GM06990 (cell line): ENCODE data around the gene ACYP2.

Experiments
- DNase-seq: peaks from one replicate; pipeline ENCODE4 v3.0.0-alpha.2; 2011; ENCODE audit not compliant: insufficient read length; ENCODE audit errors: extremely low read depth
- H3K27me3 ChIP-seq: replicated peaks from 2 replicates; pipeline ENCODE4 v1.6.0; 2011; ENCODE audit warnings: low read length; ENCODE audit not compliant: control insufficient read depth, insufficient read depth
- H3K36me3 ChIP-seq: 2 replicates; pipeline ENCODE4 v1.5.1; 2011; ENCODE audit warnings: low read length; ENCODE audit not compliant: control insufficient read depth, insufficient read depth
- H3K4me3 ChIP-seq: replicated peaks from 2 replicates; pipeline ENCODE4 v1.5.1; 2011; ENCODE audit warnings: low read depth, mild to moderate bottlenecking, control low read depth, low read length
- CTCF ChIP-seq: IDR thresholded peaks from 2 replicates; pipeline ENCODE4 v1.5.1; 2011; ENCODE audit warnings: low read length, control low read depth, mild to moderate bottlenecking, inconsistent platforms; ENCODE audit not compliant: insufficient read depth, poor library complexity, severe bottlenecking

The ACYP2 gene

GRCh38 chr2:54350426-54350825 lies 235.0 kb downstream of the ACYP2 start:
- no peaks in the 10 kb centered on the region for H3K36me3 ChIP-seq
- no peak for TF ChIP-seq CTCF

GRCh38 chr2:54353216-54353615 lies 237.8 kb downstream of the ACYP2 start:
- DNase-seq = no peak
- Histone ChIP-seq H3K36me3 (no peaks in the 10 kb centered on the region), H3K4me3 (no peak overlapping the region), H3K27me3 (no peaks in the 10 kb centered on the region)
- no peak for TF ChIP-seq CTCF

More at GRCh38 chr2:54350426-54350825, 235.0 kb downstream of the ACYP2 start:
- Histone ChIP-seq H3K27me3 (no peaks in the 10 kb centered on the region; the same call in 1 of the 2 replicates), H3K4me3 (no peak overlapping the region)
- DNase-seq = no peak
